HCT116 (cell line): ENCODE data around the gene CCDC185. TPM values are rescaled to one million over a fixed set of nuclear protein-coding genes. Genes with fewer than 3 reads are reported as not detected.

Source experiments
- ATAC-seq: fragments of 200-7000 bp; cut with Tn5 transposase; 2 replicates; pipeline ENCODE4 v1.9.1; 2020; ENCODE audit warnings: mild to moderate bottlenecking, moderate library complexity
- BruUV-seq: library from RNA; stranded (reverse); fragments of 400-500 nt; replicated peaks from 2 replicates; lab custom pipeline; 2021; lab: Mats Ljungman, UMichigan
- CTCF ChIA-PET: fragments of 300-600 bp; sonication (Branson Sonifier 250); formaldehyde crosslinking; loops from one replicate; lab custom pipeline; 2021; ENCODE audit warnings: antibody characterized with exemption; lab: Charles Lee
- POLR2A ChIA-PET: fragments of 300-600, 350-600 bp; sonication (Branson Sonifier 250); formaldehyde crosslinking; loops from one replicate; lab custom pipeline; 2021; ENCODE audit warnings: antibody characterized with exemption; lab: Charles Lee
- RAD21 ChIA-PET, 2 experiments: fragments of 300-600 bp; sonication (Branson Sonifier 250); formaldehyde crosslinking; loops; one replicate each; lab custom pipeline; 2023; ENCODE audit warnings: low total read pairs in 2 of 2; ENCODE audit not compliant: uncharacterized antibody in 2 of 2, unreplicated experiment in 2 of 2, low non-redundant PET in 1 of 2; lab: Charles Lee
- DNase-seq: peaks from one replicate; pipeline ENCODE4 v3.0.0-alpha.2; 2010; ENCODE audit warnings: low read depth, low spot score
- H2AFZ ChIP-seq: fragments of 200-600 bp; shearing (Covaris generic), sonication (generic); 2 replicates; pipeline ENCODE4 v1.6.1; 2017; ENCODE audit warnings: low read depth, mixed run types, mixed read lengths, antibody characterized with exemption, low read length; ENCODE audit not compliant: poor library complexity, severe bottlenecking
- H3K27ac ChIP-seq: 2 replicates; pipeline ENCODE4 v1.5.1; 2012; ENCODE audit warnings: low read depth, low read length
- H3K27me3 ChIP-seq: fragments of 200-600 bp; sonication (generic); 2 replicates; pipeline ENCODE4 v1.6.1; 2016; ENCODE audit warnings: mixed run types, low read length, mixed read lengths; ENCODE audit not compliant: insufficient read depth
- H3K36me3 ChIP-seq, 2 experiments: fragments of 200-500 bp in 1 of 2; fragments of 200-600 bp in 1 of 2; sonication (Bioruptor generic) in 1 of 2; sonication (generic) in 1 of 2; 2 replicates each; pipeline versions ENCODE4 v1.5.1 to v1.6.1; 2014 to 2016; ENCODE audit warnings: low read length in 2 of 2, inconsistent platforms in 1 of 2, mixed read lengths in 1 of 2, mixed run types in 1 of 2; ENCODE audit not compliant: insufficient read depth in 2 of 2, control insufficient read depth in 1 of 2
- H3K4me1 ChIP-seq, 2 experiments: fragments of 200-600 bp in 1 of 2; sonication (generic) in 1 of 2; 2 replicates each; pipeline versions ENCODE4 v1.5.1 to v1.6.1; 2012 to 2017; ENCODE audit warnings: low read length in 2 of 2, inconsistent platforms in 1 of 2, mild to moderate bottlenecking in 1 of 2, mixed read lengths in 1 of 2, mixed run types in 1 of 2, moderate library complexity in 1 of 2; ENCODE audit not compliant: insufficient read depth in 2 of 2, control insufficient read depth in 1 of 2
- H3K4me2 ChIP-seq: fragments of 200-600 bp; sonication (generic); 2 replicates; pipeline ENCODE4 v1.6.1; 2017; ENCODE audit warnings: mixed run types, low read length, mixed read lengths
- H3K4me3 ChIP-seq, 2 experiments: fragments of 200-600 bp in 1 of 2; sonication (generic) in 1 of 2; replicated peaks in 1 of 2; 2 replicates each; pipeline ENCODE4 v1.5.1; 2011 to 2016; ENCODE audit warnings: low read length in 2 of 2, control low read depth in 1 of 2, low read depth in 1 of 2, mild to moderate bottlenecking in 1 of 2, mixed read lengths in 1 of 2, mixed run types in 1 of 2
- H3K79me2 ChIP-seq: fragments of 200-600 bp; sonication (generic); 2 replicates; pipeline ENCODE4 v1.6.1; 2017; ENCODE audit warnings: mild to moderate bottlenecking, mixed run types, low read length, moderate library complexity, mixed read lengths; ENCODE audit not compliant: insufficient read depth
- H3K9ac ChIP-seq: fragments of 200-600 bp; sonication (generic); 2 replicates; pipeline ENCODE4 v1.6.1; 2016; ENCODE audit warnings: low read length, mixed read lengths
- H3K9me2 ChIP-seq: fragments of 200-600 bp; sonication (generic), shearing (Covaris generic); 2 replicates; pipeline ENCODE4 v1.6.1; 2017; ENCODE audit warnings: mixed run types, mild to moderate bottlenecking, moderate library complexity; ENCODE audit not compliant: insufficient read depth
- H3K9me3 ChIP-seq, 2 experiments: fragments of 200-500 bp in 1 of 2; fragments of 200-600 bp in 1 of 2; sonication (Bioruptor generic) in 1 of 2; sonication (generic) in 1 of 2; 2 replicates each; pipeline ENCODE4 v1.6.1; 2014 to 2017; ENCODE audit warnings: low read length in 2 of 2, mixed read lengths in 2 of 2, inconsistent platforms in 1 of 2, low read depth in 1 of 2, mild to moderate bottlenecking in 1 of 2, mixed run types in 1 of 2, moderate library complexity in 1 of 2; ENCODE audit not compliant: control insufficient read depth in 1 of 2, insufficient read depth in 1 of 2
- H4K20me1 ChIP-seq: fragments of 200-600 bp; sonication (generic), shearing (Covaris generic); 2 replicates; pipeline ENCODE4 v1.6.1; 2017; ENCODE audit warnings: mixed run types, mild to moderate bottlenecking, moderate library complexity; ENCODE audit not compliant: insufficient read depth
- ATF3 ChIP-seq: IDR thresholded peaks from 2 replicates; pipeline ENCODE4 v1.6.1; 2012
- CBX3 ChIP-seq: IDR thresholded peaks from 2 replicates; pipeline ENCODE4 v1.6.1; 2012; ENCODE audit warnings: low read depth
- EGR1 ChIP-seq: IDR thresholded peaks from 2 replicates; pipeline ENCODE4 v1.6.1; 2012; ENCODE audit warnings: low read depth
- ELF1 ChIP-seq: IDR thresholded peaks from 2 replicates; pipeline ENCODE4 v1.6.1; 2012; ENCODE audit warnings: low read depth, borderline replicate concordance
- EZH2 ChIP-seq: fragments of 200-600 bp; sonication (generic); IDR thresholded peaks from 2 replicates; pipeline ENCODE4 v1.6.1; 2017; ENCODE audit warnings: antibody characterized with exemption, mixed run types
- EZH2phosphoT487 ChIP-seq: fragments of 200-600 bp; IDR thresholded peaks from 2 replicates; pipeline ENCODE4 v1.6.1; 2018; ENCODE audit warnings: antibody characterized with exemption, borderline replicate concordance
- FOSL1 ChIP-seq: IDR thresholded peaks from 2 replicates; pipeline ENCODE4 v1.6.1; 2012; ENCODE audit warnings: low read depth
- POLR2A ChIP-seq: IDR thresholded peaks from 2 replicates; pipeline ENCODE4 v1.7.0; 2011; ENCODE audit warnings: borderline replicate concordance; ENCODE audit not compliant: insufficient read depth, insufficient read length; ENCODE audit errors: extremely low read depth
- REST ChIP-seq: IDR thresholded peaks from 2 replicates; pipeline ENCODE4 v1.6.1; 2012; ENCODE audit warnings: low read depth
- SP1 ChIP-seq: IDR thresholded peaks from 2 replicates; pipeline ENCODE4 v1.6.1; 2012; ENCODE audit warnings: low read depth
- SRF ChIP-seq: IDR thresholded peaks from 2 replicates; pipeline ENCODE4 v1.6.1; 2012; ENCODE audit warnings: low read depth
- ZBTB33 ChIP-seq: IDR thresholded peaks from 2 replicates; pipeline ENCODE4 v1.6.1; 2011; ENCODE audit warnings: mild to moderate bottlenecking, low read length, moderate library complexity; ENCODE audit not compliant: insufficient replicate concordance; ENCODE audit errors: extremely low read depth
- ZFX ChIP-seq: fragments of 450-650 bp; IDR thresholded peaks from 2 replicates; pipeline ENCODE4 v1.6.1; 2017
- intact Hi-C: fragments of 100-400 bp; cut with micrococcal nuclease; formaldehyde crosslinking; loops from 2 replicates; pipeline ENCODE4 v1.10.0; 2022
- total RNA-seq: library from RNA; stranded (reverse); gene quantifications from one replicate; pipeline ENCODE4 v1.2.1, GENCODE V29; 2021; ENCODE audit not compliant: unreplicated experiment
- TF ChIP-seq, protein P1 (sequence below), 3 experiments: fragments of 200-600 bp in 1 of 3; sonication (generic) in 1 of 3; IDR thresholded peaks in 2 of 3; conservative IDR thresholded peaks in 1 of 3; 2 replicates each; pipeline ENCODE4 v1.5.1; 2012 to 2017; ENCODE audit warnings: low read depth in 2 of 3, low read length in 2 of 3, antibody characterized with exemption in 1 of 3, borderline replicate concordance in 1 of 3, control low read depth in 1 of 3, mild to moderate bottlenecking in 1 of 3, mixed read lengths in 1 of 3, mixed run types in 1 of 3, moderate library complexity in 1 of 3; ENCODE audit not compliant: insufficient read depth in 1 of 3
- TF ChIP-seq, protein P2 (sequence below): IDR thresholded peaks from 2 replicates; pipeline ENCODE4 v1.6.1; 2012

Gene CCDC185
- total RNA-seq, 1 experiment from 2014 or later, result not detected

DNA sequence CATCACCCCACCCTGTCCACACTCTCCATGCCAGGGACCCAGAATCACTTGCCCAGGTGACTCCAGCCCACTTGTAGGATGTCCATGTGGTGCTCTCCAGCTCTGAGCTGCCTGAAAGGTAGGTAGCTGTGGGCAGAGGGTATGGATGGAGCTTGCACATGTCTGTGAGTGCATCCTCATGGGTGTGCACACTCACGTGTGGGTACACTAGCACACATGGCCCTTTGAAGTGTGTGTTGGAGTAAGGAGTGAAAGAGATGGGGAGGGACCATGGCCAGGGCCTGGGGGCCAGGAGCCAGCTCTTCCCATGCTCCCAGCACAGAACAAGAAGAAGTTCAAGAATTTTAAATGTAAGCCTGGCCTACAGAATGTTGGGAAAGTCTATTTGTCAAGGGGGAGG, 50.2 kb downstream of the CCDC185 start:
- ATAC-seq, result no peak

More for the DNA sequence above, 50.2 kb downstream of the CCDC185 start:
- peaks cover 0 to 3% of the 10 kb centered on the region in 2 experiments; a peak in 1 of 4 replicates for H3K9me3 ChIP-seq
- no TSS peak for BruUV-seq
- no peak overlapping the region for H3K4me3 ChIP-seq
- RAD21 ChIA-PET, result no interaction called here
- CTCF ChIA-PET, result no interaction called here
- H3K9me2 ChIP-seq, result no peaks in the 10 kb centered on the region
- no peak for TF ChIP-seq ZFX
- no peak for TF ChIP-seq POLR2A
- no peak for TF ChIP-seq EZH2phosphoT487
- no peak for TF ChIP-seq EZH2
- TF ChIP-seq EGR1, result no peak
- TF ChIP-seq, protein P1, sequence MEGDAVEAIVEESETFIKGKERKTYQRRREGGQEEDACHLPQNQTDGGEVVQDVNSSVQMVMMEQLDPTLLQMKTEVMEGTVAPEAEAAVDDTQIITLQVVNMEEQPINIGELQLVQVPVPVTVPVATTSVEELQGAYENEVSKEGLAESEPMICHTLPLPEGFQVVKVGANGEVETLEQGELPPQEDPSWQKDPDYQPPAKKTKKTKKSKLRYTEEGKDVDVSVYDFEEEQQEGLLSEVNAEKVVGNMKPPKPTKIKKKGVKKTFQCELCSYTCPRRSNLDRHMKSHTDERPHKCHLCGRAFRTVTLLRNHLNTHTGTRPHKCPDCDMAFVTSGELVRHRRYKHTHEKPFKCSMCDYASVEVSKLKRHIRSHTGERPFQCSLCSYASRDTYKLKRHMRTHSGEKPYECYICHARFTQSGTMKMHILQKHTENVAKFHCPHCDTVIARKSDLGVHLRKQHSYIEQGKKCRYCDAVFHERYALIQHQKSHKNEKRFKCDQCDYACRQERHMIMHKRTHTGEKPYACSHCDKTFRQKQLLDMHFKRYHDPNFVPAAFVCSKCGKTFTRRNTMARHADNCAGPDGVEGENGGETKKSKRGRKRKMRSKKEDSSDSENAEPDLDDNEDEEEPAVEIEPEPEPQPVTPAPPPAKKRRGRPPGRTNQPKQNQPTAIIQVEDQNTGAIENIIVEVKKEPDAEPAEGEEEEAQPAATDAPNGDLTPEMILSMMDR (IDR thresholded peaks at IDR 0.05 in 2 of 3, conservative IDR thresholded peaks at IDR 0.05 in 1 of 3; ENCODE audit: borderline replicate concordance in 1 of 3, insufficient read depth in 1 of 3, low read depth in 2 of 3, low read length in 2 of 3), result no peak
- TF ChIP-seq SRF, result no peak
- no peak for TF ChIP-seq FOSL1
- no peak for TF ChIP-seq ELF1
- TF ChIP-seq, protein P2, sequence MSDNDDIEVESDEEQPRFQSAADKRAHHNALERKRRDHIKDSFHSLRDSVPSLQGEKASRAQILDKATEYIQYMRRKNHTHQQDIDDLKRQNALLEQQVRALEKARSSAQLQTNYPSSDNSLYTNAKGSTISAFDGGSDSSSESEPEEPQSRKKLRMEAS, result no peak
- TF ChIP-seq ZBTB33, result no peak
- TF ChIP-seq ATF3, result no peak
- no peak for TF ChIP-seq REST
- no peak for TF ChIP-seq SP1
- no peak for TF ChIP-seq CBX3
- no peak overlapping the region for H3K9ac ChIP-seq
- intact Hi-C loops, result no loop called here
- H3K27ac ChIP-seq, result no peak overlapping the region
- no peak overlapping the region for H2AFZ ChIP-seq
- no peaks in the 10 kb centered on the region for H3K4me1 ChIP-seq
- H4K20me1 ChIP-seq, result no peaks in the 10 kb centered on the region
- no peaks in the 10 kb centered on the region for H3K79me2 ChIP-seq
- POLR2A ChIA-PET, result no interaction called here
- H3K4me2 ChIP-seq, result no peak overlapping the region
- H3K27me3 ChIP-seq, result peaks cover 7% of the 10 kb centered on the region; the same call in 1 of the 2 replicates
- no peak for DNase-seq
- no peaks in the 10 kb centered on the region for H3K36me3 ChIP-seq
